HCT116 (cell line): ENCODE measurements around the gene ZNF653. TPM values are rescaled to one million over a fixed set of nuclear protein-coding genes. Genes with fewer than 3 reads are reported as not detected.

Experiments used
- ATAC-seq: fragments of 200-7000 bp; cut with Tn5 transposase; 2 replicates; pipeline ENCODE4 v1.9.1; 2020; ENCODE audit warnings: mild to moderate bottlenecking, moderate library complexity
- Bru-seq: library from RNA; stranded (reverse); fragments of 400-500 nt; gene quantifications from one replicate; lab custom pipeline; 2021; lab: Mats Ljungman, UMichigan
- BruChase-seq, 2 experiments: library from RNA; stranded (reverse); fragments of 400-500 nt; gene quantifications; one replicate each; lab custom pipeline; 2021; lab: Mats Ljungman, UMichigan
- BruUV-seq: library from RNA; stranded (reverse); fragments of 400-500 nt; replicated peaks from 2 replicates; lab custom pipeline; 2021; lab: Mats Ljungman, UMichigan
- CTCF ChIA-PET: fragments of 300-600 bp; sonication (Branson Sonifier 250); formaldehyde crosslinking; loops from one replicate; lab custom pipeline; 2021; ENCODE audit warnings: antibody characterized with exemption; lab: Charles Lee
- POLR2A ChIA-PET: fragments of 300-600, 350-600 bp; sonication (Branson Sonifier 250); formaldehyde crosslinking; loops from one replicate; lab custom pipeline; 2021; ENCODE audit warnings: antibody characterized with exemption; lab: Charles Lee
- RAD21 ChIA-PET, 2 experiments: fragments of 300-600 bp; sonication (Branson Sonifier 250); formaldehyde crosslinking; loops; one replicate each; lab custom pipeline; 2023; ENCODE audit warnings: low total read pairs in 2 of 2; ENCODE audit not compliant: uncharacterized antibody in 2 of 2, unreplicated experiment in 2 of 2, low non-redundant PET in 1 of 2; lab: Charles Lee
- DNase-seq: peaks from one replicate; pipeline ENCODE4 v3.0.0-alpha.2; 2010; ENCODE audit warnings: low read depth, low spot score
- H2AFZ ChIP-seq: fragments of 200-600 bp; shearing (Covaris generic), sonication (generic); 2 replicates; pipeline ENCODE4 v1.6.1; 2017; ENCODE audit warnings: low read depth, mixed run types, mixed read lengths, antibody characterized with exemption, low read length; ENCODE audit not compliant: poor library complexity, severe bottlenecking
- H3K27ac ChIP-seq: 2 replicates; pipeline ENCODE4 v1.5.1; 2012; ENCODE audit warnings: low read depth, low read length
- H3K27me3 ChIP-seq: fragments of 200-600 bp; sonication (generic); 2 replicates; pipeline ENCODE4 v1.6.1; 2016; ENCODE audit warnings: mixed run types, low read length, mixed read lengths; ENCODE audit not compliant: insufficient read depth
- H3K36me3 ChIP-seq, 2 experiments: fragments of 200-500 bp in 1 of 2; fragments of 200-600 bp in 1 of 2; sonication (Bioruptor generic) in 1 of 2; sonication (generic) in 1 of 2; 2 replicates each; pipeline versions ENCODE4 v1.5.1 to v1.6.1; 2014 to 2016; ENCODE audit warnings: low read length in 2 of 2, inconsistent platforms in 1 of 2, mixed read lengths in 1 of 2, mixed run types in 1 of 2; ENCODE audit not compliant: insufficient read depth in 2 of 2, control insufficient read depth in 1 of 2
- H3K4me1 ChIP-seq, 2 experiments: fragments of 200-600 bp in 1 of 2; sonication (generic) in 1 of 2; 2 replicates each; pipeline versions ENCODE4 v1.5.1 to v1.6.1; 2012 to 2017; ENCODE audit warnings: low read length in 2 of 2, inconsistent platforms in 1 of 2, mild to moderate bottlenecking in 1 of 2, mixed read lengths in 1 of 2, mixed run types in 1 of 2, moderate library complexity in 1 of 2; ENCODE audit not compliant: insufficient read depth in 2 of 2, control insufficient read depth in 1 of 2
- H3K4me2 ChIP-seq: fragments of 200-600 bp; sonication (generic); 2 replicates; pipeline ENCODE4 v1.6.1; 2017; ENCODE audit warnings: mixed run types, low read length, mixed read lengths
- H3K4me3 ChIP-seq, 2 experiments: fragments of 200-600 bp in 1 of 2; sonication (generic) in 1 of 2; replicated peaks in 1 of 2; 2 replicates each; pipeline ENCODE4 v1.5.1; 2011 to 2016; ENCODE audit warnings: low read length in 2 of 2, control low read depth in 1 of 2, low read depth in 1 of 2, mild to moderate bottlenecking in 1 of 2, mixed read lengths in 1 of 2, mixed run types in 1 of 2
- H3K79me2 ChIP-seq: fragments of 200-600 bp; sonication (generic); 2 replicates; pipeline ENCODE4 v1.6.1; 2017; ENCODE audit warnings: mild to moderate bottlenecking, mixed run types, low read length, moderate library complexity, mixed read lengths; ENCODE audit not compliant: insufficient read depth
- H3K9ac ChIP-seq: fragments of 200-600 bp; sonication (generic); 2 replicates; pipeline ENCODE4 v1.6.1; 2016; ENCODE audit warnings: low read length, mixed read lengths
- H3K9me2 ChIP-seq: fragments of 200-600 bp; sonication (generic), shearing (Covaris generic); 2 replicates; pipeline ENCODE4 v1.6.1; 2017; ENCODE audit warnings: mixed run types, mild to moderate bottlenecking, moderate library complexity; ENCODE audit not compliant: insufficient read depth
- H3K9me3 ChIP-seq, 2 experiments: fragments of 200-500 bp in 1 of 2; fragments of 200-600 bp in 1 of 2; sonication (Bioruptor generic) in 1 of 2; sonication (generic) in 1 of 2; 2 replicates each; pipeline ENCODE4 v1.6.1; 2014 to 2017; ENCODE audit warnings: low read length in 2 of 2, mixed read lengths in 2 of 2, inconsistent platforms in 1 of 2, low read depth in 1 of 2, mild to moderate bottlenecking in 1 of 2, mixed run types in 1 of 2, moderate library complexity in 1 of 2; ENCODE audit not compliant: control insufficient read depth in 1 of 2, insufficient read depth in 1 of 2
- H4K20me1 ChIP-seq: fragments of 200-600 bp; sonication (generic), shearing (Covaris generic); 2 replicates; pipeline ENCODE4 v1.6.1; 2017; ENCODE audit warnings: mixed run types, mild to moderate bottlenecking, moderate library complexity; ENCODE audit not compliant: insufficient read depth
- ELF1 ChIP-seq: IDR thresholded peaks from 2 replicates; pipeline ENCODE4 v1.6.1; 2012; ENCODE audit warnings: low read depth, borderline replicate concordance
- POLR2A ChIP-seq: IDR thresholded peaks from 2 replicates; pipeline ENCODE4 v1.7.0; 2011; ENCODE audit warnings: borderline replicate concordance; ENCODE audit not compliant: insufficient read depth, insufficient read length; ENCODE audit errors: extremely low read depth
- POLR2AphosphoS5 ChIP-seq: IDR thresholded peaks from 2 replicates; pipeline ENCODE4 v1.6.1; 2011; ENCODE audit warnings: mild to moderate bottlenecking, low read depth, low read length, moderate library complexity
- SP1 ChIP-seq: IDR thresholded peaks from 2 replicates; pipeline ENCODE4 v1.6.1; 2012; ENCODE audit warnings: low read depth
- SRF ChIP-seq: IDR thresholded peaks from 2 replicates; pipeline ENCODE4 v1.6.1; 2012; ENCODE audit warnings: low read depth
- ZFX ChIP-seq: fragments of 450-650 bp; IDR thresholded peaks from 2 replicates; pipeline ENCODE4 v1.6.1; 2017
- intact Hi-C: fragments of 100-400 bp; cut with micrococcal nuclease; formaldehyde crosslinking; loops from 2 replicates; pipeline ENCODE4 v1.10.0; 2022
- long read RNA-seq: library from polyadenylated mRNA; unstranded; transcript quantifications from one replicate; pipeline ENCODE4 v2.0.0, GENCODE V29; 2021; ENCODE audit not compliant: unreplicated experiment
- polyA plus RNA-seq: library from polyadenylated mRNA; unstranded; fragments of >200 nt; gene quantifications from 2 replicates; pipeline ENCODE4 v1.2.1, GENCODE V29; 2012; ENCODE audit warnings: missing spikeins
- total RNA-seq: library from RNA; stranded (reverse); gene quantifications from one replicate; pipeline ENCODE4 v1.2.1, GENCODE V29; 2021; ENCODE audit not compliant: unreplicated experiment
- TF ChIP-seq, protein P1 (sequence below): IDR thresholded peaks from 2 replicates; pipeline ENCODE4 v1.6.1; 2011; ENCODE audit warnings: mild to moderate bottlenecking, low read length, moderate library complexity; ENCODE audit not compliant: insufficient replicate concordance; ENCODE audit errors: extremely low read depth
- TF ChIP-seq, protein P2 (sequence below): IDR thresholded peaks from 2 replicates; pipeline ENCODE4 v1.6.1; 2012; ENCODE audit warnings: low read depth
- TF ChIP-seq, protein P3 (sequence below): IDR thresholded peaks from 2 replicates; pipeline ENCODE4 v1.6.1; 2012

The ZNF653 gene, protein sequence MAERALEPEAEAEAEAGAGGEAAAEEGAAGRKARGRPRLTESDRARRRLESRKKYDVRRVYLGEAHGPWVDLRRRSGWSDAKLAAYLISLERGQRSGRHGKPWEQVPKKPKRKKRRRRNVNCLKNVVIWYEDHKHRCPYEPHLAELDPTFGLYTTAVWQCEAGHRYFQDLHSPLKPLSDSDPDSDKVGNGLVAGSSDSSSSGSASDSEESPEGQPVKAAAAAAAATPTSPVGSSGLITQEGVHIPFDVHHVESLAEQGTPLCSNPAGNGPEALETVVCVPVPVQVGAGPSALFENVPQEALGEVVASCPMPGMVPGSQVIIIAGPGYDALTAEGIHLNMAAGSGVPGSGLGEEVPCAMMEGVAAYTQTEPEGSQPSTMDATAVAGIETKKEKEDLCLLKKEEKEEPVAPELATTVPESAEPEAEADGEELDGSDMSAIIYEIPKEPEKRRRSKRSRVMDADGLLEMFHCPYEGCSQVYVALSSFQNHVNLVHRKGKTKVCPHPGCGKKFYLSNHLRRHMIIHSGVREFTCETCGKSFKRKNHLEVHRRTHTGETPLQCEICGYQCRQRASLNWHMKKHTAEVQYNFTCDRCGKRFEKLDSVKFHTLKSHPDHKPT
- total RNA-seq: 16.1 TPM
- 14.3 and 15.9 TPM in 2 replicates for polyA plus RNA-seq
- percentile 51 among the genes with signal in this experiment for Bru-seq, nascent RNA
- BruChase-seq, experiment 1, labeled RNA remaining after a 6-hour chase: percentile 66 among the genes with signal in this experiment
- percentile 67 among the genes with signal in this experiment for BruChase-seq, experiment 2, labeled RNA remaining after a 2-hour chase
- long read RNA-seq, transcript ZNF653-201 (9 exons, 2,240 nt): major isoform, 5 of 12 reads
- long read RNA-seq, partial matches to known transcripts: 2 of 12 reads
- long read RNA-seq, other reads (novel, unspliced or antisense): 3 of 12 reads

DNA sequence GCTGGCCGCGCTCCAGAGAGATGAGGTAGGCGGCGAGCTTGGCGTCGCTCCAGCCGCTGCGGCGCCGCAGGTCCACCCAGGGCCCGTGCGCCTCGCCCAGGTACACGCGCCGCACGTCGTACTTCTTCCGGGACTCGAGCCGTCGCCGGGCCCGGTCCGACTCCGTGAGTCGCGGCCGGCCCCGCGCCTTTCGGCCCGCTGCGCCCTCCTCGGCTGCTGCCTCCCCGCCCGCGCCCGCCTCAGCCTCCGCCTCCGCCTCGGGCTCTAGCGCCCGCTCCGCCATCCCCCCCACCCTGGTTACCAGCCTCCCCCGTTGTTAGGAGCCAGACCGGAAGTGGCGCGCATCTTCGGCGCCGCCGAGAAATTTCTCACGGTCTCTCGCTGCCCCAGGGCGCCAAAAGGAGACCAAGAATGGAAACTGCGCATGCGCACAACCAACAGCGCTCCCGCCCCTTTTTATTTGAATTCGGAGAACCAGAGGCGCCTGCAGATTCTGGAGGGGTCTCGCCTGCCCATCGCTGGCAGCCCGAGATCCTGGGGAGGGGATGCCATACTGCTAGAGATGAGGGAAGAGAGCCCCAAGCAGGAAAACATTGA, at the start of gene ZNF653:
Gene ZNF653 (minus strand): TSS at position 336 of the 597 bp plus-strand sequence. CDS start 53 bp downstream, at position 283.
- peak; percentile 89 for DNase-seq
- Histone ChIP-seq H3K9me3 (no peaks in the 10 kb centered on the region), H3K4me3 (peak within 1 kb of the TSS; percentile 65 to 80), H2AFZ (no peak within 1 kb of the TSS), H3K27ac (peak within 1 kb of the TSS; percentile 89), H4K20me1 (no peaks in the 10 kb centered on the region), H3K79me2 (peaks cover 6% of the 10 kb centered on the region; the same call in 1 of the 2 replicates), H3K9me2 (no peaks in the 10 kb centered on the region), H3K36me3 (no peaks in the 10 kb centered on the region), H3K4me2 (peak within 1 kb of the TSS; percentile 94), H3K4me1 (peaks cover 0 to 13% of the 10 kb centered on the region in 2 experiments; a peak in 2 of 4 replicates), H3K27me3 (no peaks in the 10 kb centered on the region), H3K9ac (peak within 1 kb of the TSS; percentile 87)
- BruUV-seq: no TSS peak
- TF ChIP-seq, protein P1, sequence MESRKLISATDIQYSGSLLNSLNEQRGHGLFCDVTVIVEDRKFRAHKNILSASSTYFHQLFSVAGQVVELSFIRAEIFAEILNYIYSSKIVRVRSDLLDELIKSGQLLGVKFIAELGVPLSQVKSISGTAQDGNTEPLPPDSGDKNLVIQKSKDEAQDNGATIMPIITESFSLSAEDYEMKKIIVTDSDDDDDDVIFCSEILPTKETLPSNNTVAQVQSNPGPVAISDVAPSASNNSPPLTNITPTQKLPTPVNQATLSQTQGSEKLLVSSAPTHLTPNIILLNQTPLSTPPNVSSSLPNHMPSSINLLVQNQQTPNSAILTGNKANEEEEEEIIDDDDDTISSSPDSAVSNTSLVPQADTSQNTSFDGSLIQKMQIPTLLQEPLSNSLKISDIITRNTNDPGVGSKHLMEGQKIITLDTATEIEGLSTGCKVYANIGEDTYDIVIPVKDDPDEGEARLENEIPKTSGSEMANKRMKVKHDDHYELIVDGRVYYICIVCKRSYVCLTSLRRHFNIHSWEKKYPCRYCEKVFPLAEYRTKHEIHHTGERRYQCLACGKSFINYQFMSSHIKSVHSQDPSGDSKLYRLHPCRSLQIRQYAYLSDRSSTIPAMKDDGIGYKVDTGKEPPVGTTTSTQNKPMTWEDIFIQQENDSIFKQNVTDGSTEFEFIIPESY: peak; percentile 59
- TF ChIP-seq ZFX (peak; percentile 61; the same call in 1 of the 2 replicates), POLR2A (peak; percentile 20), SP1 (peak; percentile 40; the same call in 1 of the 2 replicates), SRF (peak; percentile 89), POLR2AphosphoS5 (peak; percentile 60), ELF1 (no peak; the same call in 1 of the 2 replicates)
- TF ChIP-seq, protein P2, sequence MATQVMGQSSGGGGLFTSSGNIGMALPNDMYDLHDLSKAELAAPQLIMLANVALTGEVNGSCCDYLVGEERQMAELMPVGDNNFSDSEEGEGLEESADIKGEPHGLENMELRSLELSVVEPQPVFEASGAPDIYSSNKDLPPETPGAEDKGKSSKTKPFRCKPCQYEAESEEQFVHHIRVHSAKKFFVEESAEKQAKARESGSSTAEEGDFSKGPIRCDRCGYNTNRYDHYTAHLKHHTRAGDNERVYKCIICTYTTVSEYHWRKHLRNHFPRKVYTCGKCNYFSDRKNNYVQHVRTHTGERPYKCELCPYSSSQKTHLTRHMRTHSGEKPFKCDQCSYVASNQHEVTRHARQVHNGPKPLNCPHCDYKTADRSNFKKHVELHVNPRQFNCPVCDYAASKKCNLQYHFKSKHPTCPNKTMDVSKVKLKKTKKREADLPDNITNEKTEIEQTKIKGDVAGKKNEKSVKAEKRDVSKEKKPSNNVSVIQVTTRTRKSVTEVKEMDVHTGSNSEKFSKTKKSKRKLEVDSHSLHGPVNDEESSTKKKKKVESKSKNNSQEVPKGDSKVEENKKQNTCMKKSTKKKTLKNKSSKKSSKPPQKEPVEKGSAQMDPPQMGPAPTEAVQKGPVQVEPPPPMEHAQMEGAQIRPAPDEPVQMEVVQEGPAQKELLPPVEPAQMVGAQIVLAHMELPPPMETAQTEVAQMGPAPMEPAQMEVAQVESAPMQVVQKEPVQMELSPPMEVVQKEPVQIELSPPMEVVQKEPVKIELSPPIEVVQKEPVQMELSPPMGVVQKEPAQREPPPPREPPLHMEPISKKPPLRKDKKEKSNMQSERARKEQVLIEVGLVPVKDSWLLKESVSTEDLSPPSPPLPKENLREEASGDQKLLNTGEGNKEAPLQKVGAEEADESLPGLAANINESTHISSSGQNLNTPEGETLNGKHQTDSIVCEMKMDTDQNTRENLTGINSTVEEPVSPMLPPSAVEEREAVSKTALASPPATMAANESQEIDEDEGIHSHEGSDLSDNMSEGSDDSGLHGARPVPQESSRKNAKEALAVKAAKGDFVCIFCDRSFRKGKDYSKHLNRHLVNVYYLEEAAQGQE: no peak
- TF ChIP-seq, protein P3, sequence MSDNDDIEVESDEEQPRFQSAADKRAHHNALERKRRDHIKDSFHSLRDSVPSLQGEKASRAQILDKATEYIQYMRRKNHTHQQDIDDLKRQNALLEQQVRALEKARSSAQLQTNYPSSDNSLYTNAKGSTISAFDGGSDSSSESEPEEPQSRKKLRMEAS: no peak; the same call in 1 of the 2 replicates
- intact Hi-C loops: loop anchor here (2.0 kb wide), 1 partner anchor 23 kb away; the partner anchor contains the start of gene ECSIT
- ChIA-PET RAD21 (no interaction called here), POLR2A (interaction anchor here (1.0 kb wide), 1 partner anchor 124 kb away, joined by 3 read pairs; no protein-coding TSS in a partner anchor), CTCF (no interaction called here)
- peak; percentile 71 for ATAC-seq
